GM21515 (cell line): ENCODE data around the gene LRRTM3.

Experiments
- ATAC-seq: cut with Tn5 transposase; IDR thresholded peaks from one replicate; pipeline ENCODE4 v1.9.1; 2021; ENCODE audit not compliant: unreplicated experiment

LRRTM3 gene

DNA sequence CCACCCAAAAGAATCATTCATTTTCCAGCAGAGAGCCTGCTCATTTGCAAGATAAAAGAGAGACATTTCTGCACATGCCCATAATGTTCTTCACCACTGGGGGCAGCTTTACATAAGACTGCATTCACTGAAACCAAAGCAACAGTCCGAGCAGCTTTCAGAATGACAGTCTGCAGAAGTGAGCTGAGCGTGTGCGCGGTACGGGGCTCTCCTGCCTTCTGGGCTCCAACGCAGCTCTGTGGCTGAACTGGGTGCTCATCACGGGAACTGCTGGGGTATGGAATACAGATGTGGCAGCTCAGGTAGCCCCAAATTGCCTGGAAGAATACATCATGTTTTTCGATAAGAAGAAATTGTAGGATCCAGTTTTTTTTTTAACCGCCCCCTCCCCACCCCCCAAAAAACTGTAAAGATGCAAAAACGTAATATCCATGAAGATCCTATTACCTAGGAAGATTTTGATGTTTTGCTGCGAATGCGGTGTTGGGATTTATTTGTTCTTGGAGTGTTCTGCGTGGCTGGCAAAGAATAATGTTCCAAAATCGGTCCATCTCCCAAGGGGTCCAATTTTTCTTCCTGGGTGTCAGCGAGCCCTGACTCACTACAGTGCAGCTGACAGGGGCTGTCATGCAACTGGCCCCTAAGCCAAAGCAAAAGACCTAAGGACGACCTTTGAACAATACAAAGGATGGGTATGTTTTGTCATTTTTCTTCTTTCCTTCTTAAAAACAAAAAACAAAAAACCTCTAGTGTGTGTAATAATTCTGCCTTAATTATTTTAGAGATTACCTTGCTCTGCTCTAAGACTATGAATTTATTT is at the start of gene LRRTM3:
LRRTM3 (plus strand) TSS at position 141 of the 820 bp plus-strand sequence.
- ATAC-seq, result peak; percentile 100

DNA sequence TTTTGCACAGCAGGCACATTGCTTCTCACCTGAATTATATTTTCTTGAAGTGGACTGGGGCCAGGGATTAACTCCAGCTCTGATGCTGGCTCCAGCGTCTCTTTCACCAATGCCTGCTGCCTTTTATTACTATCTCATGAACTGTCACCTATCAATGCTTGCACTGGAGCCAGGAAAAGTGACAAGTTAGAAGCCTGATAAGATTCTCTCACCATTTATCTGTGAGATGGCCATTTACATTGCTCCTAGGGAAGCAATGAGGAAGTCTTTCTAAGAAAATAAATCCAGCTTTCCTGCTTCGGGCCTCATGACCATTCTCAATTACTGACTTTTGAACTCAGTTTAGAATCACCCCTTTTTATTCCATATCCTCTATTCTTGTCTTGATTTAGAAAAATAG is 48.5 kb upstream of the LRRTM3 start:
- no peak for ATAC-seq

DNA sequence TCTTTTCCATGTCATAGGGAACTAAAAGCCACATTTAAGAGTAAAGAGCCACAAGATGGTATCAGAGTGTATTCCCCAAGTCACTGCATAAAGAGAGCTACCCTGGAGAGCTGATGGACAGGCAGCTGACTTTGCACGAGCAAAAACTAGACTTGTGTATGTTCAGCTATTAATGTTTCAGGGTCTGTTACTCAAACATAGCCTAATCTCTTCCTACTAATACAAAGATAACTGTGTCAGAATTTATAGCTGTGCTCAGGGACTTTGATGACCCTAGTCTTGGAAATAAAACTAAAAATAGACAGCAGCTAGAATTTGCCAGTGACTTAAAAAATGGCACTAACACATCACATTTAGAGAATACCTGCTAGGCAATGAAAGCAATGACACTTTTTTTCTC is 45.5 kb upstream of the LRRTM3 start:
- ATAC-seq, result no peak

DNA sequence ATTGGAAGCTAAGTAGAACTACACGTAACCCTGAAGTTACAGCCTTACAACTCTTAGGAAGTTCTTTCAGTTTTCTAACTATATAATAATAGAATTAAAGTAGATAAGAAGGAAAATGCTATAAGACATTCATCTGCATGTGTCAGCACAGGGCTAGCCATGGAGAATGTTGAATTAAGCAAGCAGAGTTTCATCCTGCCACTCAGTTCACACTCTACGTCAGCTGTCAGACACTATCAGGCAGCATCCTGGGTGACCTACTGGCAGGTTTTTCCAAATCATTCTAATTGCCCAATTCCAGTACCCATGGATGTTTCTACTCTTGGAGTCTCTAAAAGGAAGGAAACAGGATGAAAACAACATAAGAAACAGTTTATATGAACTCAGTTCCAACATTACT is 45.0 kb upstream of the LRRTM3 start:
- no peak for ATAC-seq

DNA sequence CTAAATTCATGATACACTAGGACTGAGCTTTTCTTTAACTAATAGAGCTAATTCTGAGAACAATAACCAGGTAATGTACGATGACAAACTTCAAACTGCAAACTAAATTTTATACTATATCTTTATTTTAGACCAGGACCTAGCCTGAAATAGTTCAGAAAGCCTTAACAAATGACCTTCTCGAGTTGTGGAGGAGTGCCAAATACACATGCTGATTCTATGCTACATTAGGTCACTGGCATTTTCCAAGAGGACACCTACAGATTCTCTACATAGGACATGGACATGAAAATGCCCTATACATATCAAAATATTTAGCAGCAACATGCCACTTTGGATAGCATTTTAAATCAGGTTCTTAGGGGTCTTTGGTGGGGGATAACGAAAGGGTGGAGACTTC is 44.0 kb upstream of the LRRTM3 start:
- no peak for ATAC-seq

DNA sequence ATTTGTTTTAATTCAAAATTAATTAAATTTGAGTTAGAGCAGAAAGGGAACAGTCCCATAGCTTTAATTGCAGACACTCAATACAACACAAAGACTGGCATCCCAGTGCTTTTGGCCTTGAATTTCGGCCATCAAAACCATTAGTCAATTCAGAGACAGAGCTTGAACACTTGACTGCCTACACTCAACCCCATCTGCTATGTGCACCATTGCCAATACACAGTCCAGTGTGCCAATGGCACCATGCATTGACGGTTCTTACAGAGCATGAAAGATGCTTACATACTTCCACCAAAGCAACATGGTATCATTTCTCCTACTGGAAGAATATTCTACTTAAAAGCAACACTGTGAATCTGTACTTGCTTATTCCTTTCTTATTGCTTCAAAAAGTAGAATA is 43.6 kb upstream of the LRRTM3 start:
- ATAC-seq, result no peak

DNA sequence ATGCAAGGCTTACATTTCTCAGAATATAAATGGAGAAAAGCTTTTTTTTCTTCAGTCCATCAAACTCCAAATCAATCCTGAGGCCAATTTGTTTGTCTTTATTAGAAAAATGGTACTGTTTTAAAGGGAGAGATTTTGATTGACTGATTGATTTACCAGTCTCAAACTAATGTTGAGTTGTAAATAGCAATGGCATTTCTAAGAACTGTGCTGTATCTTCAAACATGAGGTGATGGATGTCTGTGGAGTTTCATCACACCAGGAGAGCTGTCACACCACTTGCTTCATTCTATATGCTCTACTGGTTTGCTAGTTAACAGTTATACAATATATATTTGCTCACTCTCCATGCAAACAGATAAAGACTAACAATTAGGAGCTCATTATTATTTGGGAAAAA is 39.0 kb upstream of the LRRTM3 start:
- ATAC-seq, result no peak

DNA sequence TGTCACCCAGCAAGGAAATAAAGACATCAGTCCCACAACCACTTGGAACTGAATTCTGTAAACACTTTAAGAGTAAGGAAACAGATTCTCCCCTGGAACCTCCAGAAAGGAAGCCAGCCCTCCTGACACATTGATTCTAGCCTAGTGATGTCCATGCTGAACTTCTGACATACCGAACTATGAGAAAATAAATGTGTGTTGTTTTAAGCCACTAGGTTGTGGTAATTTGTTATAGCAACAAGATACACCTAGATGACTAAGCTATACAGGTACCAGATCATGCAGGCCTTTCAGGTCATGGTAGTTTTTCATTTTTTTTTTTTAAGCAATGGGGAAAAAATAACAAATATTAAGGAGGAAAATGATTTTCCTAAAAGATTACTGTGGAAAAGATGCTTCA is 37.6 kb upstream of the LRRTM3 start:
- no peak for ATAC-seq

DNA sequence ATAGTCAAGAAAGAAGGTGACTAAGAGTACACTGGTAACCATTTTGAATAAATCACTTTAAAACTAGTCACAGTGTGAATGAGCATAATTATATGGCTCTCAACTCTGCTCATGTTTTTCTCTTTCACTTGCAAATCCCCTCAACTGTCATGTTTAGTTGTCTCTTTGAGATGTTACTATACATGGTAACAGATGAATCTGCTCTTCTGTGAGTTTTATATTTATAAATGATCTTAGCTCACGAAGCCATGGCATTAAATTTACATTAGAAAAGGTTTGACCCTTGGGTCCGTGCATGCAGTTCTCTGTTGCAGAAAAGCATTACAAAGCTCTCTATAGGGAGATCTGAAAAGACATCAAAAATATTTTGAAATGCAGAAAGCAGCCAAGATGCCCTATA is 33.0 kb upstream of the LRRTM3 start:
- ATAC-seq, result no peak

DNA sequence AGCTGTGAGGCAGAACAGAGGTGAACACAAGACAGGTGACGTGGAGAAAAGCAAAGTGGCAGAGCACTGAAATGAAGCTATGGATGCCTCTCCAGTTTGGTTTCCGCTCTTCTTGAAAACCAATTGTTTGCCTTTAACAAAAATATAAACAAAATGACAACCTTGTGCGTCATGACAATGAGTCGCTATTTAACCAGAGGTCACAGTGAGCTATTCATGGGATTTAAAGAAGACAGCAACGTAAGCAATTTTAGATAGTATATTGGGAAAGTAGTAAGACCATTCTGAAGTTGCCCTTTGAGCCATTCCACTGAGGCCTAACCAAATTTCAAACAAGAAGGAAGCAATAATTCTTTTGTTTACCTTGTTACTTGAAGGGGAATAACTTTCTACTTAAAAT is 15.2 kb upstream of the LRRTM3 start:
- no peak for ATAC-seq

DNA sequence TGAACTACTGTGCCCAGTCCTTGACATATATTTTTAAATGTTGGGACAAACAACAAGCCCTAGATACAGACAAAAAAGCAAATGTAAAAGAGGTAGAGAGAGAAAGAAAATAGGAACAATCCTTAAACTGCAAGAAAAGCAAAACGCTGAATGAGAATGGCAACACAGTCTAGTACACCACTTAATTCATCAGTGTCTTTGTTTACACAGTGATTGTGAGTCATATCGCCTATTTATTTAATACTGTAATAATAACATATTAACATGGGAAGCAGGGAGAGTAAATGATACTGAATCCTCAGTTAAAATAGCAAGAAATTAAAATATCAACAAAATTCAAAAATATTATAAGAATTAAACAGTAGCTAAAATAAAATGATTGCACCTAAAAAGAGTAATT is 9.8 kb upstream of the LRRTM3 start:
- ATAC-seq, result no peak

DNA sequence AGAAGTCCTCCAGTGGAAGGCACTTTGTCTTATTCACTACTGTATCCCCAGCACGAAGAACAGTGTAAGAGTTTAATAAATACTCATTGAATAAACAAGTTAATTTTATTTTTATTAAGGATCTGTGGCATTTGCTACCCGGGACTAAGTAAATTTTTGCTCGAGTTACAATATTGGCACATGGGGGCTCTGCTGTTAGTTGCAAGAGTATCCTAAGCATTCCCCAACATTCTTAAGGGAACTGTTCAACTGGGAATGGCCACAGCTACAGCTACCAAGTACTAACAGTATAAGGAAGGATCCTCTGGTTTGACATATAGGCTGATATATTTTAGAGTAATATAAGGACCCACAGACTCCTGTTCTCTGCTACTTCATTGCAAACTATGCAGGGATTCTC is 8.7 kb upstream of the LRRTM3 start:
- no peak for ATAC-seq

DNA sequence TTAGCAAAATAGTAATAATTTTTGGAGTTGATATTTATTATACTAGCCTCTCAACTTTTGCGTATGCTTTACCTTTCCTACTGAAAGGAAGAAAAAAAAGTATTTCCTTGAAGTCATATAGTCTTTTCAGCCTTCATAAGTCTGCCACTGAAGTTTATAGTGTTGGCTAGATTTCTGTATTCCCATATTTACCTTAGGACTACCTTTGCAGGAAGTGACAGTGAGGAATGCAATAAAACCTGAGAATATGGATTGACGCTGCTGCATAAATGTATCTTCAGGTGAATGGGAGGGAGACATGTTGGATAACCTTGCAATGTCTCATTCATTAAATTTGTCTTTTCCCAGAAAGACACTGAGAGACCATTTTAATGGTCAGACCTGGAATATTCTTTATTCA is 6.6 kb upstream of the LRRTM3 start:
- no peak for ATAC-seq

DNA sequence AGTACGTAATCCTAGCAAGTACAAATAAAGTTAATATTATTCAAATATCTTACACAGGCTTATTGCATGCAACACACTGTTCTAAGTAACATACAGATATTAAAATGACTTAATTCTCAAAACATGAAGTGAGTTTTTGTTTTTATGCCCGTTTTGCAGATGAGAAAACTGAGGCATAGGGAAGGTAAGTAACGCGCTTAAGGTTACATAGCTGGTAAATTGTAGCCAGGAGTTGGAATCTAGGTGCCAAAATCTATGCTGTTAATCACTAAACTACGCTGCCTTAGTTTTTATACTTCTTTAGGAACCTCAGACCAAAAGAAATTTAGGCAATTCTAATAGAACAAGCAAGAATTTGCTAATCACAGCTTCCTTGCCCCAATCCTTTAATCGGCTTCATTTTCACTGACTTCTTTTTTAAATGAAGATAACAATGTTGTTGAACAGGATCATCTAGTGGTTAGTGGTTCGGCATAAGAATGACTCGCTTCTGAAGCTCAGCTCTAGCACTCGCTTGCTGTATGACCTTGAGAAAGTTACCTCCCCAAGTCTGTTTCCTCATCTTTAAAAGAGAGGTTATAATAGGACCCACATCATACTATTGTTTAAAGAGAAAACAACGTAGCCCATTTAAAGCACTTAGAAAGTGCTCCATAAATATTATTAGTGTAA is 1.0 kb upstream of the LRRTM3 start:
- no peak for ATAC-seq

DNA sequence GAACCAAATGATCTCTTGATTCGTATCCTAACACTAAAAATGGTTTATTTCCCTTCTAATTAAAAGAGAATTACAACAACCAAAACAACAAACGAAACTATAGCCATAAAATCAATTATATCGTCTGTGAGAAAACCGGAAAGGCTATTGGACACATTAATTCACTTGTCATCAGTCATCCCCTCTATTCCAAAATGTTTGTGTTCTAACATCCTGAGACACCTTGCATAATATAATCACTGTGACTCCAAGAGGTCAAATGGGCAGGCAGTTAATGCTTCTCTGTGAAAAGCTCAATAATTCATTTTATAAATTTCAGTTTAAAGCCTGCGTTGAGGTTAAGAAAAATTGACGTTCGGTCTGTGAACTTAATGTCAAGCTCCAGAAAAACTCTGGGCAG is 463 bp upstream of the LRRTM3 start:
- no peak for ATAC-seq

DNA sequence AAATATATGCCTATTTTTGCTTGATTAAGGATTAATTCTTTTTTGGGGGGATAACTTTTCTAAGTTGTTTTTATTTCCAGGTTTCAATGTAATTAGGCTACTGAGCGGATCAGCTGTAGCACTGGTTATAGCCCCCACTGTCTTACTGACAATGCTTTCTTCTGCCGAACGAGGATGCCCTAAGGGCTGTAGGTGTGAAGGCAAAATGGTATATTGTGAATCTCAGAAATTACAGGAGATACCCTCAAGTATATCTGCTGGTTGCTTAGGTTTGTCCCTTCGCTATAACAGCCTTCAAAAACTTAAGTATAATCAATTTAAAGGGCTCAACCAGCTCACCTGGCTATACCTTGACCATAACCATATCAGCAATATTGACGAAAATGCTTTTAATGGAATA is 1.0 kb downstream of the LRRTM3 start:
- ATAC-seq, result no peak

DNA sequence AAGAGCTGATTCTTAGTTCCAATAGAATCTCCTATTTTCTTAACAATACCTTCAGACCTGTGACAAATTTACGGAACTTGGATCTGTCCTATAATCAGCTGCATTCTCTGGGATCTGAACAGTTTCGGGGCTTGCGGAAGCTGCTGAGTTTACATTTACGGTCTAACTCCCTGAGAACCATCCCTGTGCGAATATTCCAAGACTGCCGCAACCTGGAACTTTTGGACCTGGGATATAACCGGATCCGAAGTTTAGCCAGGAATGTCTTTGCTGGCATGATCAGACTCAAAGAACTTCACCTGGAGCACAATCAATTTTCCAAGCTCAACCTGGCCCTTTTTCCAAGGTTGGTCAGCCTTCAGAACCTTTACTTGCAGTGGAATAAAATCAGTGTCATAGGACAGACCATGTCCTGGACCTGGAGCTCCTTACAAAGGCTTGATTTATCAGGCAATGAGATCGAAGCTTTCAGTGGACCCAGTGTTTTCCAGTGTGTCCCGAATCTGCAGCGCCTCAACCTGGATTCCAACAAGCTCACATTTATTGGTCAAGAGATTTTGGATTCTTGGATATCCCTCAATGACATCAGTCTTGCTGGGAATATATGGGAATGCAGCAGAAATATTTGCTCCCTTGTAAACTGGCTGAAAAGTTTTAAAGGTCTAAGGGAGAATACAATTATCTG is 1.6 kb downstream of the LRRTM3 start:
- ATAC-seq, result no peak

DNA sequence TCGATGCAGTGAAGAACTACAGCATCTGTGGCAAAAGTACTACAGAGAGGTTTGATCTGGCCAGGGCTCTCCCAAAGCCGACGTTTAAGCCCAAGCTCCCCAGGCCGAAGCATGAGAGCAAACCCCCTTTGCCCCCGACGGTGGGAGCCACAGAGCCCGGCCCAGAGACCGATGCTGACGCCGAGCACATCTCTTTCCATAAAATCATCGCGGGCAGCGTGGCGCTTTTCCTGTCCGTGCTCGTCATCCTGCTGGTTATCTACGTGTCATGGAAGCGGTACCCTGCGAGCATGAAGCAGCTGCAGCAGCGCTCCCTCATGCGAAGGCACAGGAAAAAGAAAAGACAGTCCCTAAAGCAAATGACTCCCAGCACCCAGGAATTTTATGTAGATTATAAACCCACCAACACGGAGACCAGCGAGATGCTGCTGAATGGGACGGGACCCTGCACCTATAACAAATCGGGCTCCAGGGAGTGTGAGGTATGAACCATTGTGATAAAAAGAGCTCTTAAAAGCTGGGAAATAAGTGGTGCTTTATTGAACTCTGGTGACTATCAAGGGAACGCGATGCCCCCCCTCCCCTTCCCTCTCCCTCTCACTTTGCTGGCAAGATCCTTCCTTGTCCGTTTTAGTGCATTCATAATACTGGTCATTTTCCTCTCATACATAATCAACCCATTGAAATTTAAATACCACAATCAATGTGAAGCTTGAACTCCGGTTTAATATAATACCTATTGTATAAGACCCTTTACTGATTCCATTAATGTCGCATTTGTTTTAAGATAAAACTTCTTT is 2.3 kb downstream of the LRRTM3 start:
- no peak for ATAC-seq

DNA sequence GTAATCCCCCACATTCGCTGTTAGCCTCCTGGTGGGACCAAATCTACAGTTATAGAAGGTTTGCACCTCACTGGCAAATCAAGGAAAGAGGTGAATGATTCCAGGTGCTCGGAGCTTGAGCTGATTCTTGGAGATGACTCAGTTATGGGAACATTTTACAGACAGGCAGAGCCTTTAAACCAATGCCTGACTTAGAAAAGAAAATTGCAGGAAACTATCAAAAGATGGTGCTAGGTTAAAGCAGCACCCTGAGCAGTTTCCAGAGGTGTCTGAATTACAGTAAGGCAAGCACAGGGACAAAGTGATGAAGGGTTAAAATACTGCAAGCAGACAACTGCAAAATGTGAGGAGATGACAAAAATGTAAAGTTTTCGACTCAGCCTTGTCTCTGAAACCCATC is 2.9 kb downstream of the LRRTM3 start:
- ATAC-seq, result no peak

DNA sequence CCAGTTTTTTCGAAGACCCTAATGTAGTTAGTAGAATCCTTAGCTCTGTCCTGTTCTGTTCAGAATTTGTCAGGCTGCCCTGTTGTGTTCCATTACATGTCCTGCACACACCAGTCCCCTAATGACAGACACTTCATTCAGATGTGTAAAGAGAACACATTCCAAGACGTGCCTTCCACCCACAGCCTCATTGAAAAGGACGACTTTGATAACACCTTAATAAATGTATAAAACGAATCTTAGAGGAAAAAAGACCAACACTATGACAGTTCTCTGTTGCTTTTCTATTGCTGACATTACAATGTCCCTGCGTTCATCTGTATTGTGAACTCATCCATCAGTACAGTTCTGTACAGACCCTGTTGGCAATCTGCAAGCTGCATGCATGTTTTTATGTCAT is 3.5 kb downstream of the LRRTM3 start:
- no peak for ATAC-seq

DNA sequence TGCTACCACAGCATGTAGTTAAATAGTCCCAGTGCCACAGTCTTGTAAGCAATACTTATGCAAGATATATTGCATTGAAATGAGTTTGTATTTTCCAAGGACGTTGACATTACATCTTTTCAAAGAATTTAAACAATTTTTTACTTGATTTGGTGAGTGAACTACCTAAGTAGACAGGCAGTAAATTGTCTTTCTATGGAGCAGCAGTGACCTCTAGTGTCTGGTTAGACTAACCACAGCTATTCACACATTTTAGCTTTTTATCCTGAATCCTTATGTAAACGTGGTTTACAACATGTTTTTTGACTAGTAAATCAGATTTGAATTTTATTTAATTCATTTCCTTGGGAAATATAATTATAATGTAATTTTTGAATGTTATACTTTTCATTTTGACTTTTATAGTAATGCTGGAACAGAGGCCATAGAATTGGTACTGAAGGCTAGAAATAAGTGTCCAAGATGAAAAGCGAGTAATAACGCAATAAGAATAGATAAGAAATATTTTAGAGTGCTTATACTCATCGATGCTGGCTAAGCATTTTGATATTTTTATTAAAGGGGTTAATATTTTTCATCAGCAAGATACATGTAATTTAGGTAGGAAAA is 5.6 kb downstream of the LRRTM3 start:
- ATAC-seq, result peak; percentile 84
